Calu3 (cell line): ENCODE measurements around the gene PLCB2. TPM values are rescaled to one million over a fixed set of nuclear protein-coding genes. Genes with fewer than 3 reads are reported as not detected.

Experiments
- BruUV-seq: library from RNA; stranded (reverse); fragments of 400-500 nt; replicated peaks from 2 replicates; lab custom pipeline; 2021; lab: Mats Ljungman, UMichigan
- CTCF ChIA-PET: fragments of 300-600 bp; sonication (Branson Sonifier 250); formaldehyde crosslinking; loops from one replicate; lab custom pipeline; 2022; ENCODE audit warnings: antibody characterized with exemption; lab: Charles Lee
- DNase-seq: peaks from one replicate; pipeline ENCODE4 v3.0.0; 2022
- H3K27ac Mint-ChIP-seq: one replicate; pipeline ENCODE4 v1.8.0; 2022; ENCODE audit warnings: mixed read lengths; ENCODE audit not compliant: unreplicated experiment
- H3K27me3 Mint-ChIP-seq: one replicate; pipeline ENCODE4 v1.8.0; 2022; ENCODE audit warnings: mixed read lengths; ENCODE audit not compliant: unreplicated experiment
- H3K36me3 Mint-ChIP-seq: one replicate; pipeline ENCODE4 v1.8.0; 2022; ENCODE audit warnings: mild to moderate bottlenecking, moderate library complexity, mixed read lengths; ENCODE audit not compliant: insufficient read depth, unreplicated experiment
- H3K4me1 Mint-ChIP-seq: one replicate; pipeline ENCODE4 v1.8.0; 2022; ENCODE audit warnings: mild to moderate bottlenecking, low read depth, mixed read lengths; ENCODE audit not compliant: unreplicated experiment
- H3K4me3 Mint-ChIP-seq: one replicate; pipeline ENCODE4 v1.8.0; 2022; ENCODE audit warnings: mild to moderate bottlenecking, low read depth, moderate library complexity, mixed read lengths; ENCODE audit not compliant: unreplicated experiment
- H3K9me3 Mint-ChIP-seq: one replicate; pipeline ENCODE4 v1.8.0; 2022; ENCODE audit warnings: low read depth, mixed read lengths; ENCODE audit not compliant: unreplicated experiment
- CTCF ChIP-seq: fragments of 200-600 bp; IDR thresholded peaks from one replicate; pipeline ENCODE4 v1.8.0; 2022; ENCODE audit warnings: antibody characterized with exemption; ENCODE audit not compliant: unreplicated experiment
- intact Hi-C: fragments of 100-400 bp; cut with micrococcal nuclease; formaldehyde crosslinking; loops from one replicate; pipeline ENCODE4 v1.10.0; 2022; ENCODE audit not compliant: unreplicated experiment
- total RNA-seq: library from RNA; stranded (reverse); gene quantifications from 2 replicates; pipeline ENCODE4 v1.2.3, GENCODE V29; 2022

PLCB2 gene
- total RNA-seq, 1 experiment from 2014 or later, result 37.3 TPM

- CTCF ChIA-PET, result no interaction called here
Measured at GRCh38 chr15:40242601-40243000, 65.1 kb downstream of the PLCB2 start.

GRCh38 chr15:40242213-40242599, 65.5 kb downstream of the PLCB2 start:
- H3K27ac Mint-ChIP-seq, result no peak overlapping the region
- H3K4me1 Mint-ChIP-seq, result peaks cover 16% of the 10 kb centered on the region
- TF ChIP-seq CTCF, result no peak
- H3K4me3 Mint-ChIP-seq, result no peak overlapping the region
- no peaks in the 10 kb centered on the region for H3K9me3 Mint-ChIP-seq
- H3K27me3 Mint-ChIP-seq, result no peaks in the 10 kb centered on the region
- H3K36me3 Mint-ChIP-seq, result peaks cover 4% of the 10 kb centered on the region
- CTCF ChIA-PET, result no interaction called here
- intact Hi-C loops, result no loop called here
- no peak for DNase-seq
- no TSS peak for BruUV-seq

More at GRCh38 chr15:40242601-40243000, 65.1 kb downstream of the PLCB2 start:
- BruUV-seq, result no TSS peak
- Mint-ChIP-seq H3K27ac (no peak overlapping the region), H3K36me3 (peaks cover 4% of the 10 kb centered on the region), H3K4me3 (no peak overlapping the region), H3K4me1 (peaks cover 16% of the 10 kb centered on the region), H3K27me3 (no peaks in the 10 kb centered on the region), H3K9me3 (no peaks in the 10 kb centered on the region)
- no peak for TF ChIP-seq CTCF
- intact Hi-C loops, result no loop called here
- DNase-seq, result no peak

- H3K27ac Mint-ChIP-seq, result no peak overlapping the region
- intact Hi-C loops, result no loop called here
- DNase-seq, result no peak
- BruUV-seq, result no TSS peak
- H3K4me3 Mint-ChIP-seq, result no peak overlapping the region
- no peaks in the 10 kb centered on the region for H3K27me3 Mint-ChIP-seq
- TF ChIP-seq CTCF, result no peak
- peaks cover 16% of the 10 kb centered on the region for H3K4me1 Mint-ChIP-seq
- CTCF ChIA-PET, result no interaction called here
- H3K9me3 Mint-ChIP-seq, result no peaks in the 10 kb centered on the region
- H3K36me3 Mint-ChIP-seq, result peaks cover 4% of the 10 kb centered on the region
Measured at GRCh38 chr15:40241269-40242212, 66.2 kb downstream of the PLCB2 start.

GRCh38 chr15:40240619-40241221, 67.0 kb downstream of the PLCB2 start:
- DNase-seq, result no peak
- Mint-ChIP-seq H3K9me3 (no peaks in the 10 kb centered on the region), H3K27ac (no peak overlapping the region)

More at GRCh38 chr15:40240619-40241221, 67.0 kb downstream of the PLCB2 start:
- H3K4me3 Mint-ChIP-seq, result no peak overlapping the region
- intact Hi-C loops, result no loop called here
- peaks cover 16% of the 10 kb centered on the region for H3K4me1 Mint-ChIP-seq
- H3K36me3 Mint-ChIP-seq, result peaks cover 4% of the 10 kb centered on the region
- H3K27me3 Mint-ChIP-seq, result no peaks in the 10 kb centered on the region
- BruUV-seq, result no TSS peak
- TF ChIP-seq CTCF, result no peak
- CTCF ChIA-PET, result no interaction called here
